Measurements from ENCODE around the gene TBC1D22A.
"Not testable (repeated sequence)": the region's sequence is repeated elsewhere in the genome, so short reads cannot be mapped to it uniquely, and the experiment has no call there.

The TBC1D22A gene

GRCh38 chr22:47139790-47140119 lies 377.3 kb downstream of the TBC1D22A start:
- ChIA-PET POLR2A (no interaction called here), CTCF (no interaction called here)
- TF ChIP-seq CTCF (IDR thresholded peaks at IDR 0.05; ENCODE audit: insufficient read depth, low read length, missing control alignments), result no peak
- no peak overlapping the region for H3K4me3 ChIP-seq (ENCODE audit: low read depth, low read length)
- DNase-seq (ENCODE audit: low read depth, low spot score), result no peak

GRCh38 chr22:47140975-47141374 lies 378.5 kb downstream of the TBC1D22A start:
- DNase-seq (ENCODE audit: low read depth, low spot score); H3K4me3 ChIP-seq (ENCODE audit: low read depth, low read length); CTCF ChIA-PET; POLR2A ChIA-PET: not testable (repeated sequence)

GRCh38 chr22:47142427-47143046 lies 380.1 kb downstream of the TBC1D22A start:
- H3K4me3 ChIP-seq (ENCODE audit: low read depth, low read length), result no peak overlapping the region
- POLR2A ChIA-PET, result no interaction called here
- CTCF ChIA-PET, result no interaction called here
- TF ChIP-seq CTCF (IDR thresholded peaks at IDR 0.05; ENCODE audit: insufficient read depth, low read length, missing control alignments), result no peak
- DNase-seq (ENCODE audit: low read depth, low spot score), result no peak

- TF ChIP-seq CTCF (IDR thresholded peaks at IDR 0.05; ENCODE audit: insufficient read depth, low read length, missing control alignments), result no peak
- ChIA-PET POLR2A (no interaction called here), CTCF (no interaction called here)
- no peak for DNase-seq (ENCODE audit: low read depth, low spot score)
- H3K4me3 ChIP-seq (ENCODE audit: low read depth, low read length), result no peak overlapping the region
Observed at GRCh38 chr22:47143249-47143938, 380.9 kb downstream of the TBC1D22A start.

- ChIA-PET CTCF (no interaction called here), POLR2A (no interaction called here)
- TF ChIP-seq CTCF (IDR thresholded peaks at IDR 0.05; ENCODE audit: insufficient read depth, low read length, missing control alignments), result no peak
- no peak overlapping the region for H3K4me3 ChIP-seq (ENCODE audit: low read depth, low read length)
- DNase-seq (ENCODE audit: low read depth, low spot score), result no peak
Observed at GRCh38 chr22:47144076-47144765, 381.8 kb downstream of the TBC1D22A start.

GRCh38 chr22:47144791-47145425 lies 382.5 kb downstream of the TBC1D22A start:
- DNase-seq (ENCODE audit: low read depth, low spot score), result no peak
- POLR2A ChIA-PET, result no interaction called here
- CTCF ChIA-PET, result no interaction called here
- TF ChIP-seq CTCF (IDR thresholded peaks at IDR 0.05; ENCODE audit: insufficient read depth, low read length, missing control alignments), result no peak
- no peak overlapping the region for H3K4me3 ChIP-seq (ENCODE audit: low read depth, low read length)
